GM06990 (cell line): ENCODE data around the gene LIPC.

Experiments
- DNase-seq: peaks from one replicate; pipeline ENCODE4 v3.0.0-alpha.2; 2011; ENCODE audit not compliant: insufficient read length; ENCODE audit errors: extremely low read depth
- H3K27me3 ChIP-seq: replicated peaks from 2 replicates; pipeline ENCODE4 v1.6.0; 2011; ENCODE audit warnings: low read length; ENCODE audit not compliant: control insufficient read depth, insufficient read depth
- H3K36me3 ChIP-seq: 2 replicates; pipeline ENCODE4 v1.5.1; 2011; ENCODE audit warnings: low read length; ENCODE audit not compliant: control insufficient read depth, insufficient read depth
- H3K4me3 ChIP-seq: replicated peaks from 2 replicates; pipeline ENCODE4 v1.5.1; 2011; ENCODE audit warnings: low read depth, mild to moderate bottlenecking, control low read depth, low read length
- CTCF ChIP-seq: IDR thresholded peaks from 2 replicates; pipeline ENCODE4 v1.5.1; 2011; ENCODE audit warnings: low read length, control low read depth, mild to moderate bottlenecking, inconsistent platforms; ENCODE audit not compliant: insufficient read depth, poor library complexity, severe bottlenecking

Gene LIPC

GRCh38 chr15:58401276-58401675, 30.5 kb upstream of the LIPC start:
- Histone ChIP-seq H3K4me3 (no peak overlapping the region), H3K27me3 (no peaks in the 10 kb centered on the region), H3K36me3 (no peaks in the 10 kb centered on the region)
- no peak for DNase-seq
- TF ChIP-seq CTCF = no peak

- no peak for TF ChIP-seq CTCF
- no peak for DNase-seq
- Histone ChIP-seq H3K4me3 (no peak overlapping the region), H3K27me3 (no peaks in the 10 kb centered on the region), H3K36me3 (no peaks in the 10 kb centered on the region)
These were observed 29.7 kb upstream of the LIPC start for GRCh38 chr15:58401991-58402649.

- H3K4me3 ChIP-seq = no peak overlapping the region
- no peaks in the 10 kb centered on the region for H3K27me3 ChIP-seq
- no peaks in the 10 kb centered on the region for H3K36me3 ChIP-seq
- DNase-seq = no peak
- TF ChIP-seq CTCF = no peak
These were observed 28.2 kb upstream of the LIPC start for GRCh38 chr15:58403581-58403980.

- TF ChIP-seq CTCF = no peak
- Histone ChIP-seq H3K36me3 (no peaks in the 10 kb centered on the region), H3K27me3 (no peaks in the 10 kb centered on the region), H3K4me3 (no peak overlapping the region)
- DNase-seq = no peak
These were observed 27.8 kb upstream of the LIPC start for GRCh38 chr15:58404020-58404419.

GRCh38 chr15:58404722-58405121, 27.1 kb upstream of the LIPC start:
- DNase-seq = no peak
- Histone ChIP-seq H3K4me3 (no peak overlapping the region), H3K36me3 (no peaks in the 10 kb centered on the region), H3K27me3 (no peaks in the 10 kb centered on the region)
- TF ChIP-seq CTCF = no peak

GRCh38 chr15:58405865-58406264, 25.9 kb upstream of the LIPC start:
- DNase-seq = no peak
- no peaks in the 10 kb centered on the region for H3K36me3 ChIP-seq
- no peak for TF ChIP-seq CTCF
- H3K4me3 ChIP-seq = no peak overlapping the region
- H3K27me3 ChIP-seq = no peaks in the 10 kb centered on the region
